GM21360 (cell line): ENCODE data around the gene PNPO.
"Not testable (repeated sequence)": the region's sequence is repeated elsewhere in the genome, so short reads cannot be mapped to it uniquely, and the experiment has no call there.

Experiments used
- ATAC-seq: cut with Tn5 transposase; IDR thresholded peaks from one replicate; pipeline ENCODE4 v1.9.1; 2021; ENCODE audit warnings: mild to moderate bottlenecking, moderate library complexity; ENCODE audit not compliant: unreplicated experiment

PNPO gene

GRCh38 chr17:47917581-47917980 lies 23.8 kb upstream of the PNPO start:
- no peak for ATAC-seq

DNA sequence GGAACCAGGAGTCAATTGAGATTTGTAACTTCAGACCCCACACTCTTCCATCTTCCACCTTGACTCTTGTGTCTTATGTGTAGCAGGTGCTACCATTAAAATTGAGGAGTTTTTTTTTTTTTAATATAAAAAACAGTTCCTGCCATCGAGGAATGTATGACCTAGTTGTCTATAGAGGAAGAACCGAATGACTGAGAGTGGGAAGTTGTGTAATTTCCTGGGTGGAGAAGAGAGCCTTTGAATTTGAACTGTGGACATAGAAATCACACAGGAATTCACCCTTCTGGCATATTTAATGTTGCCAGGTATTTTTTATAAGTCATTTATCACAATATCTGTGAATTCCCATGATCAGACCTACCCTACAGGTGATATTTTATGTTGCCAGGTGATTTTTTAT lies 23.4 kb upstream of the PNPO start:
- no peak for ATAC-seq

GRCh38 chr17:47918991-47919390 lies 22.4 kb upstream of the PNPO start:
- ATAC-seq = no peak

- ATAC-seq = not testable (repeated sequence)
These were observed 21.5 kb upstream of the PNPO start for GRCh38 chr17:47919889-47920288.

GRCh38 chr17:47924785-47925677 lies 16.3 kb upstream of the PNPO start:
- ATAC-seq = no peak

GRCh38 chr17:47925678-47925988 lies 15.7 kb upstream of the PNPO start:
- no peak for ATAC-seq

- ATAC-seq = no peak
These were observed 13.5 kb upstream of the PNPO start for GRCh38 chr17:47927821-47928400.

- ATAC-seq = no peak
These were observed 13.0 kb upstream of the PNPO start for GRCh38 chr17:47928415-47928814.

DNA sequence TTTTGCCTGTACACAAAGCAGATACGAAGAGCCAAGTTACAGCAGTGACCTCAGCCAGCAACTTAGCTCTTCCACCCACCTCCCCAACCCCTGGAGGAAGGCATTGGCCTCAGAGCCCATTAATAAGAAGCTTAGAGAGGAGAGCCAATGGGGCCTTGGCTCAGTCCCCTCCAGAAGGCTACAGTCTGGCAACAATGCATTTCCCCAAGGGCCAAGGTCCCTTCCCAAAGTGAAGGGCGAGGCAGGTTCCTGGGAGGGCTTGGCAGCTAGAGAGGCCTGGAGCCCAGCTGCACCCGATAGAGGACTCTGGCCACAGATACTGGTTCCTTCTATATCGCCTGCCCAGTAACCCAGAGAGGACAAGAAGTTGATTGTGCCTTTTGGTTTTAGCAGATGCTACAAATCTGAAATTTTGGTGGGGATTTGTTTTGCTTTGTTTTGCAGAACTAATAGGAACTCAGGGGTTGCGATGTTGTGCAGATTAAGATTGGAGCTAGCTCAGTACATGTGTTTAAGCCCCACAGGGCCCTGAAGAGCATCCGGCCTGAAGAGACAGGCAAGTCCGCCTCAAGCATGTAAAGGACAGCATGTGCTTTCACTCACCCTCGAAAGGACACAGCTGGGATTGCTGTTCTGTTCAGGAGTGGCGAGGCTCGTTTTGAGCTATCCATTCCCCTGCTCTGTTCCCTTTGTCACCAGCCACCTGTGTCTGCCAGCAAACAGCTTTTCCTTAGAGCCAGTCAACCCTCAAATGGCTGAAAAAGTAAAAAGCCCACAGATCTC lies 12.0 kb upstream of the PNPO start:
- ATAC-seq = no peak

DNA sequence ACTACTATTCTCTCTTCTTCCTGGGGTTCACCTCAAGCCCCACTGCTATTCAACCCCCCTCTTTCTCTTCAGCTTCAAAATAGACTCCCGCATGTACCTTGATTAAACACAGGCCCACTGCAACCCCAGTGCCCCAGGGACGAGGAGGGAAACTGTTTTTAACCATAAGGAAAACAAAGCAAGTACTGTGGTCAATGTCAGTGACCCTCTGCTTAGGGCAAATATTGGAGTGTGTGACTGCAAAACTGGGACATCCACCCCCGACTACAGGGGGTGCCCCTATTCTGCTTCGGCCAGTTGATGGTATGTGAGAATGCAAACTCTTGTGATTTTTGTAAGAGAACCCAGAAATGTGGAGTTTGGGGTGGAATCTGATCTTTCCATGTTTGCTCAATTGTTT lies 9.5 kb upstream of the PNPO start:
- no peak for ATAC-seq

- ATAC-seq = no peak
These were observed 6.5 kb upstream of the PNPO start for GRCh38 chr17:47934856-47935255.

- not testable (repeated sequence) for ATAC-seq
These were observed 5.9 kb upstream of the PNPO start for GRCh38 chr17:47935468-47935867.

GRCh38 chr17:47935961-47936360 lies 5.4 kb upstream of the PNPO start:
- ATAC-seq = no peak

DNA sequence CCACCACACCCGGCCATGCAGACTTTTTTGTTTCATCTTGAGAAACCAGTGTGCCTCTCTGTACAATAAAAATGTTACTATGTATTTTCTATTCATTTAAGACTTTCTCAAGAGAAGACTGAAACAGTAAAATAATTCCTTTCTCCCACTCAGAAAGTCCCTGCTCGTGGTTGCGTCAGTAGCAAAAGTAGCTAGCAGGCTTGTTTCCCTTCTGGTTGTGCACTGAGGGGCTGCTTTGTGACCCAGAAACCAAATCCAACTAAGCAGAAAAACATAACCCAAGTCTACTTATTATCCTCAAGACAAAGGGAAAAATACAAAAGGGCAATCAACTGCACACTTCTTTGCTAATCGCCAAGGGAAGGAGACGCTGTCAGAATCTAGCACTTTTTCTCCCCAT lies 3.4 kb upstream of the PNPO start:
- ATAC-seq = no peak

DNA sequence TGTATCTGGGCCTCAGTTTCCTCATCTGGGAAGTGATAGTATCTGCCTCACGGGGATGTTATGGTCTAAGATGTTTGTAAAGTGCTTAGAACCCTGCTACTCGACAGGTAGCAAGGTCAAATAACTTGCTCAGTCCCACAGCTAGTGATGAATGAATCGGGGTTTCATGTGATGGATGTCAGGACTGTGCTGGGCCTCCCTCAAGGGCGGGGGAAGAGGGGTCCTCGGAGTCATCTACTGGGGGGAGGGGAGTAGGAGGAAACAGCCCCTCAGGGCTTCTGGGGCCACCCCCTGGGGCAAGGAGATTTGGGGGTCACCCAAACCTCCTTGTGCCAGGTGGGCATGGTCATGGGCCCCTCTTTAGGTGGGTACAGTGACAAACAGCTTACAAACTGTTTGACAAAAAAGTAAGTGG lies 732 bp downstream of the PNPO start:
- no peak for ATAC-seq

GRCh38 chr17:47942568-47942967 lies 1.2 kb downstream of the PNPO start:
- ATAC-seq = no peak

GRCh38 chr17:47945080-47945479 lies 3.7 kb downstream of the PNPO start:
- no peak for ATAC-seq

DNA sequence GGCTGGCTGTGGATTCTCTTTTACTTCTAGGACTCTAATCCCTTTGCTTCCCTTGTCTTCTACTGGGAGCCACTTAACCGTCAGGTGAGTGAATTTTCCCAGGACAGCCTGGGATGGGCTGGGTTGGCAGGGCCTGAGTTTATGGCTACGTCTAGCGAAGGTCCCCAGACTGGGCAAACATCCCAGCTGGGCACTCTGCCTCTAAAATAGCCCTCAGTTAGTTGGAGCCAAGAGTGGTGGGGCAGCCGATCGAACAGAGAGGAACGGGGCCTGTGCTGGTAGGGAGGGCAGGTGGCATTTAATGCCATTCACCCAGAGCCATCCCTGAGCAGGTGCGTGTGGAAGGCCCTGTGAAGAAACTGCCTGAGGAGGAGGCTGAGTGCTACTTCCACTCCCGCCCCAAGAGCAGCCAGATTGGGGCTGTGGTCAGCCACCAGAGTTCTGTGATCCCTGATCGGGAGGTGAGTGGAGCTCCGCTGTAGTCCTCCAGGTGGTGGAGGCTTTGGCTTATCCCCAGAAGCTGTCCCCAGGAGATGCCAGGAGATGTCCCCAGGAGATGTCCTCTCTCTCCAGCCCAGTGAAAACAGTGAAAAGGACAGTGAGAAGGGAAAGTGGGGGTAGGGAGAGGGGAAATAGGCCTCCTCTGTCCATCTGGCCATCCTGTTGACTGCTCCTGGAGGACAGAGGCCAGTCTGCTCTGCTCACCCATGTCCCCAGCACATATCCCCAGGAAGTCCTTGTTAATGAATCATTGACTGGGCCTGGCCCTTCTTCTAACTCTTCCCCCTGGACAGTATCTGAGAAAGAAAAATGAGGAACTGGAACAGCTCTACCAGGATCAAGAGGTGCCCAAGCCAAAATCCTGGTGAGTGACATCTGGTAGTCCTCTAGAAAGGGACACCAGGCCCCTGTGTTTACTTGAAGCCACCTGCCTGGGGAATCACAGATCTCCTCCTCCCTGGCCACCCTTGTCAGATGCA lies 4.4 kb downstream of the PNPO start:
- no peak for ATAC-seq

GRCh38 chr17:47946516-47946915 lies 5.1 kb downstream of the PNPO start:
- ATAC-seq = no peak

- ATAC-seq = no peak
These were observed 5.6 kb downstream of the PNPO start for GRCh38 chr17:47946929-47947397.
